Left colon (tissue), 2 donors: ENCODE results near the gene MPZL3. TPM values are rescaled to one million over a fixed set of nuclear protein-coding genes. Genes with fewer than 3 reads are reported as not detected.
"Not testable (repeated sequence)": the region's sequence is repeated elsewhere in the genome, so short reads cannot be mapped to it uniquely, and the experiment has no call there.

ENCODE experiments used
- ATAC-seq: fragments of 200-7000 bp; cut with Tn5 transposase; one replicate; pipeline ENCODE4 v1.9.1; 2020; ENCODE audit warnings: mild to moderate bottlenecking, moderate library complexity
- DNase-seq, 2 donors: peaks; one replicate each; pipeline ENCODE4 v3.0.0-alpha.2; 2020
- intact Hi-C, 2 donors: fragments of 100-400 bp; cut with DNase I in 1 of 2; cut with micrococcal nuclease in 1 of 2; formaldehyde crosslinking; loops; one replicate each; pipeline versions ENCODE4 v1.11.2 to v1.14.0; 2022; cut with DNase I, micrococcal nuclease
- total RNA-seq, 2 donors: library from RNA; stranded (reverse); fragmentation: NEBNext Ultra II Directional; extraction: Animal tissue kit (Norgen Biotek cat#: 25700); gene quantifications; one replicate each; pipeline ENCODE4 v1.2.1, GENCODE V29; 2021
- donor health status: DM: no; HTN: no; CAD: no.
- donor health status: DM: yes; HTN: yes; CAD: no.

The MPZL3 gene
- total RNA-seq, 2 donors from 2014 or later, result 6.3 to 12.8 TPM

DNA sequence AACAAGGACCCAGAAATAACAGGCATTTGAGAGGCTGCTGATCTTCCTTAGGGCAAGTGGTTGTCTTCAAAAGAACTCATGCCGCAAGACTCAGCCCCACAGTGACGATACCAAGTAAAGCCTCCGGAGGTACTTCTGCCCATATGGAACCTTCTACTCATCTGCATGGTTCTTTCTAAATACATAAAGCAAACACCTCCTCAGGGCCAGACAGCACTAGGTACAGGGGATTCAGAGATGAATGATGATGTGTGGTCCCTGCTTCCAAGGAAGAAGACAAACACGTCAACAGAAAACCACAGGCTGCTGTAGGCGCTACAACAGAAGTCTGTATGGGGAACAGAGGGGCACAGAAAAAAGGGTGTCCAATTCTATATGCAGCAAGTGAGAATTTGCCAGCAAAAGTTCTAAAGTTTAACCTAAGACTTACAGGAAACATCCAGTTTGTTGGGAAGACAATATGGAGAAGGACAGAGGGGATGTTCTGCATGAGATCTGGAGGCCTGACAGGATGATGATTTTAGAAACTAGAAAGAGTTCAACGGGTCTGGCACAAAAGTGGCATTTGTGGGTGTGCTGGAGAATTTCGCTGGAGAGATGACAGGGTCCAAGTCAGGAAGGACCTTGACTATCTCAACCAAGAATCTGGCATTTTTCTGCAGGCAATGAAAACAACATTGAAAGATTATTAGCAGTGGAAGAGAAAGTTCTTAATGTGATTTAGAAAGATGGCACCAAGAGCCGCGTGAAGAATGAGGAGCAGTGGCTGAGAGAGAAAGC is 51.1 kb downstream of the MPZL3 start:
- no peak for ATAC-seq
- no peak for DNase-seq
- intact Hi-C loops, result no loop called here

DNA sequence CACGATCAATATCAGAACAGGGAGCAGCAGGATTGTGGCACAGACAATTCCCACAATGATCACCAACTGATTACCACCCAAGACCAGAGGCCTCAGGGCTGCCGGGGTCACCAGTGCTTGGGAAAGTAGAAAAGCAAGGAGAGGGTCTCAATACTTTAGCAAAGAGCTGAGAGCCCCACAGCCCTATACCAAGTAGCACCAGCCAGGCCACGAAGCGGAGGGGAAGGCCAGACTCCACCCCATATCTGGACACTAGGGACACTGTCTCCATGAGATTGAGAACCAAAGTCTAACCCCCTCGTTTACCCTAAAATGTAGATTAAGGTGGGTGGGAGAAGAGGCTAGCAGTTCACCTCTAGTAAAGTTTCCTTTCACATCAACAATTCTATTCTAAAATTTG is 51.7 kb downstream of the MPZL3 start:
- intact Hi-C loops, result no loop called here
- no peak for DNase-seq
- no peak for ATAC-seq

DNA sequence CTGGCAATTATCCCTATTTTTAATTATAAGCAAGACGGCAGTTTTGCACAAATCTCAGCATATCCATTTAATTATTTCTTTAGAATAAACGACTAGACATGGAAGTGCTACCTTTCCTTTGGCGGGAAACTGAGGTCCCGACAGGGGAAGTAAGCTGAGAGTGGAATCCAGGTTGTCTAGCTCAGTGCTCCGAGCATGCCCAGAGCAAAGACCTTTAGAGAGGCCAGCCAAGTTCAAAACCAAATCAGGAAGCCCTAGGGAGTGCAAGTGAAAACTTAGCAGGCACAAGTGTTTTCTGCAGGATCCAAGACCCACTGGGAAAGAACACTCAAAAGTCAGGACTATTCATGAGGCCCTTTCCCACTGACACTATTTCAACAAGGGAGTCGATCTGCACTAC is 53.0 kb downstream of the MPZL3 start:
- ATAC-seq (no peak), DNase-seq (no peak)
- intact Hi-C loops, result loop anchor here in 1 of 2 donors (5.0 to 10.0 kb wide), 3 partner anchors 93 to 286 kb away; partner anchors contain the start of gene UBE4A

DNA sequence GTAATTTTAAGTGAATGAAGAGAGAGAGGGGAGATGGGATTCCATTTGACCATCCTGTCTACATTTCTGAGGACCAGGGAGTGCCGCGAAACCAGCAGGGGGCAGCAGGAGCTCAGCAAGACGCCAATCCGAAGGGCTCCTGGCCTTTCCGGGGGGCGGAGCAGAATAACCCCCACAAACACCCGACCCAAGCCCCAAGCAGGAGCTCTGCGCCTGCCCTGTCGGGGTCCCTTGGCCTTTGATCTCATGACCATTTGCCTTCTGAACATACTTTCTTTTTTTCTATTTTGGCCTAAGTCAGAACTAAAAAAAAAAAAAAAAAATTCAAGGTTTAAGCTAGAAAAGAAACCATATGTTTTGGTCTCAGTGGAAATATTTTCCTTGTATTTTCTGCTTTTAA is 53.8 kb downstream of the MPZL3 start:
- ATAC-seq (peak; percentile 33), DNase-seq (peak; percentile 75 to 91)
- intact Hi-C loops, result loop anchor here in 1 of 2 donors (5.0 to 10.0 kb wide), 3 partner anchors 94 to 286 kb away; partner anchors contain the start of gene UBE4A

DNA sequence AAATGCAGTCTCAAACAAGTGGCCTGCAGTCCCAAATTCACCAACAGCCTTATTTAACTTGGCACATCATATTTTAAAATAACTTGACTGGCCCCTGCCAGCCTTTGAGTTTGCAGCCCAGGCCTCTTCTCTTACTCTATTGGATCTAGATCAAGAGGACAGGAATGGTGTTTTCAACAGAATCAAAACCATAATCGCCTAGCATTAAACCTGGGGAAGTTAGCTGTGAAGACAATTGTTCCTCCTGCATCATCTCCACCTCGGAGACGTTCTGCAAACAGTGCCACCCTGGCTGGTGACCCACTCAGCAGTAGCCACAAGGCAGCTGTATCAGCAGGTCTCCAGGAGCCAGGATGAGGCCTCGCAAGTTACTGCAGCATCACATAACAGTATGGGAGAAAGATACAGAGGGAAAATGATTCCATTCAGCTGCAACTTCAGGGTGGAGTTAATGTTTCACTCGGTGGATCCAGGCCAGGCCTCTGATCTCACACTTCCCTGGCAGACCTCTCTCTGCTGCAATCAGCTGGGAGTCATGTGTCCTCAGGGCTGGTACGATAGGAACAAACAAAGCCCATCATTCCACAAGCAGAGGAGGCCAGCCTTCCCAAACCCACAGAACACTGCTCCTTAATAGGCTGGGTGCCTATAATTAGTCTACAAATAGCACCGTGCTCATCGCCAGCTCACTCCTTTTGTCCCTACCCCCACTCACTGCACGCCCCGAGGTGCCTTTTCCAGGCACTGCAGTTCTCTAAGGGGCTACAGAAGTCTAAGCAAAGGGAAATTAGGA is 57.1 kb downstream of the MPZL3 start:
- ATAC-seq (peak; percentile 98), DNase-seq (peak; percentile 81 to 86)
- intact Hi-C loops, result loop anchor here in 1 of 2 donors (5.0 to 10.0 kb wide), 3 partner anchors 97 to 290 kb away; partner anchors contain the start of gene UBE4A

DNA sequence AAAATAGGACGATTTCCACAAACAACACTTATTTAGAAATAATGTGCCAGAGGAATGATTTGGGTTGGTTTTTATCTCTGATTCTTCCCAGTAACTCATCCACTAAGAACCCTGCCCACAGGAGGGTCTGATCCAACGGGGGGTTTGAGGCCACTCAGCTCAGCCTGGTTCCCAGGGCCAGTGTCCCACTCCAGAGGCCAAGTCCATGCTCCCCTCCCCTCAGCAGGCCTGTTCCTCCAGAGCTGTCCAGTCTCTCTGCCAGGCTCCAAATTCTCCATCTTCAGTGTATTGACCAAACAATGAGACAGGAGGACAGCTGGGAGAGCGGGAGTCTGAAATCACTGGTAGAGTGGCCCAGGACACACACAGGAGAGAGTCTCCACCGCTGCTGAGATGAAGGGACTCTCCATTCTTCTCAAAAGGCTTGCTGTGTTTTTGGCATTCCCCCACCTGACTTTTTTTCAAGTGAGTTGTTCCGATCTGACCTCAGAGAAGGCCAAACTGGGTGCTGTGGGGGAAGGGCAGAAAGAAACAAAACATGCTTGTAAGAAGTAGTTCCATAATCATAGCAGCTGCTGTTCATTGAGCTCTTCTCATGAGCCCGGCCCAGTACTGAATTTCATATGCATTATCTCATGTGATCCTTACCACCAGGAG is 58.1 kb downstream of the MPZL3 start:
- DNase-seq (no peak), ATAC-seq (no peak)
- intact Hi-C loops, result loop anchor here in 1 of 2 donors (10.0 kb wide), 2 partner anchors 161 to 291 kb away; partner anchors contain the start of gene UBE4A

DNA sequence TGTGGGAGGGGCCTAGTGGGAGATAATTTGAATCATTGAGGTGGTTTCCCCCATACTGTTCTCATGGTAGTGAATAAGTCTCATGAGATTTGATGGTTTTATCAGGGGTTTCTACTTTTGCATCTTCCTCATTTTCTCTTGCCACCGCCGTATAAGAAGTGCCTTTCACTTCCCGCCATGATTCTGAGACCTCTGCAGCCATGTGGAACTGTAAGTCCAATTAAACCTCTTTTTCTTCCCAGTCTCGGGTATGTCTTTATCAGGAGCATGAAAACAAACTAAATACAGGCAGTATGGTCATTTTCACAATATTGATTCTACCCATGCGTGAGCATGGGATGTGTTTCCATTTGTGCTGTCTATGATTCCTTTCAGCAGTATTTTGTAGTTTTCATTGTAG is 59.3 kb downstream of the MPZL3 start:
- intact Hi-C loops, result loop anchor here in 1 of 2 donors (10.0 kb wide), 2 partner anchors 162 to 292 kb away; partner anchors contain the start of gene UBE4A
- not testable (repeated sequence) for ATAC-seq, DNase-seq

DNA sequence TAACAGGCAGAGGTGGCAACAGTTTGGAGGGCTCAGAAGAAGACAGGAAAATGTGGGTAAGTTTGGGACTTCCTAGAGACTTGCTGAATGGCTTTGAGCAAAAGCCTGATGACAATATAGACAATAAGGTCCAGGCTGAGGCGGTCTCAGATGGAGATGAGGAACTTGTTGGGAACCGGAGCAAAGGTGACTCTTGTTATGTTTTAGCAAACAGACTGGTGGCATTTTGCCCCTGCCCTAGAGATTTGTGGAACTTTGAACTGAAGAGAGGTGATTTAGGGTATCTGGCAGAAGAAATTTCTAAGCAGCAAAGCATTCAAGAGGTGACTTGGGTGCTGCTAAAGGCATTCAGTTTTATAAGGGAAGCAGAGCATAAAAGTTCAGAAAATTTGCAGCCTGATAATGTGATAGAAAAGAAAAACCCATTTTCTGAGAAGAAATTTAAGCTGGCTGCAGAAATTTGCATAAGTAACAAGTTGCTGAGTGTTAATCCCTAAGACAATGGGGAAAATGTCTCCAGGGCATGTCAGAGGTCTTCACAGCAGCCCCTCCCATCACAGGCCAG is 61.1 kb downstream of the MPZL3 start:
- not testable (repeated sequence) for DNase-seq, ATAC-seq
- intact Hi-C loops, result loop anchor here in 1 of 2 donors (10.0 kb wide), 2 partner anchors 164 to 294 kb away; partner anchors contain the start of gene UBE4A

DNA sequence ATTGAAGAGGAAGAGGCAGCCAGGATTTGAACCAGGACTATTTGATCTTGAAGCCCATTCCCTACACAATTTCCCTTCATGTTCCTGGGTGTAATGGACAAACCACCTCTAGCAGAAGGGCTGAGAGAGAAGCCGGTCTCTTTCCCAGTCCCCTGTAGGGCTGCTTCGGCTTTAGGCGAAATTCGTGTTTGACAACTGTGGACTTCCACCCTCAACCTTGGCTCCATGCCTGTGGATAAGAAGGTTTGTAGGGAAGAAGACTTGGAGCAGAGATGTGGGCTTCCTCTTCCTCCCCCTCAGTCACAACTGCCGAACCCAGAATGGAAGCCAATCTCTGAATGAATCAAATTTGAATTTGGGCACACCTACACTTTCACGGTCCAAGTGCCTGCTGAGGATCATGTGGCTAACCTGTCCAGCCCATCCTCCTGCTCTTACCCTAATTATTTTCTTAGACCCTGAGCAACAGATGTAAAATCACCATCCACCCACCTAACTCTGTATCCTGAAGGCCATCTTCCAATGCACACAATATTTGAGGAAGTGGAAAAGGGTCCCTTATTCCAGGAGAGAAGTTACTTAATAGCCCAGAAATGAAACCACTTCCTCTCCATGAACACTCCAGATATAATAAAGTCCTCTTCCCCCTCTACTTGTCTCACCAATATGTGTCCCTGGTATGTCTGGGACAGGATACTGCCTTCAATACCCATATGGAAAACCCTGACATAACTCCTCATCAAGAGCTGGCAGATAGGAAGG is 65.6 kb downstream of the MPZL3 start:
- DNase-seq (no peak), ATAC-seq (peak; percentile 51)
- intact Hi-C loops, result no loop called here

DNA sequence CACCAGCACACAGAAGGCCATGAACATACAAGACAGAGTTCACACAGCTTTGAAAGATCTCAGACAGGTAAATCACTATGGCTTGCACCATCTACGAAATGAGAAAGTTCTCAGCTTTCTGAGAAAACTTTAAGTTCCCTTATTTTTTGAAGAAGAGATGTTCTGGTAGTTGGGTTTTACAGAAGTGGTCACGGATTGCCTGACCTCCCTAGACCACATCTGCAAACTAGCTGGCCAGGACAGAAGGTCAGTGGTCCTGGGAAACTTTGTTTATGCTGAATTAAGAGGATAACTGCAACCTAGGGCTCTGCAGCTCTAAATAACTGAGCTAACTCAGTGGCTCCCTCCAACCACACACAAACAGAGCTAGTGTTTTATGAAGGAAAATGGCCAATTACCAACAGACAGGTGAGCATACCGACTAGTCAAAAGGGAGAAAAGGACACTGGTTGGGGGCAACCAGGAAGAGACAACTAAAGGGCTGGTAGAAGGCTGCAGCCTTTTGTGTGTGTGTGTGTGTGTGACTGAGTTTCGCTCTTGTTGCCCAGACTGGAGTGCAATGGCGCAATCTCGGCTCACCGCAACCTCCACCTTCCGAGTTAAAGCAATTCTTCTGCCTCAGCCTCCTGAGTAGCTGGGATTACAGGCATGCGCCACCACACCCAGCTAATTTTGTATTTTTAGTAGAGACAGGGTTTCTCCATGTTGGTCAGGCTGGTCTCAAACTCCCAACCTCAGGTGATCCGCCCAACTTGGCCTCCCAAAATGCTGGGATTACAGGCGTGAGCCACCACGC is 67.2 kb downstream of the MPZL3 start:
- ATAC-seq (no peak), DNase-seq (no peak)
- intact Hi-C loops, result no loop called here

DNA sequence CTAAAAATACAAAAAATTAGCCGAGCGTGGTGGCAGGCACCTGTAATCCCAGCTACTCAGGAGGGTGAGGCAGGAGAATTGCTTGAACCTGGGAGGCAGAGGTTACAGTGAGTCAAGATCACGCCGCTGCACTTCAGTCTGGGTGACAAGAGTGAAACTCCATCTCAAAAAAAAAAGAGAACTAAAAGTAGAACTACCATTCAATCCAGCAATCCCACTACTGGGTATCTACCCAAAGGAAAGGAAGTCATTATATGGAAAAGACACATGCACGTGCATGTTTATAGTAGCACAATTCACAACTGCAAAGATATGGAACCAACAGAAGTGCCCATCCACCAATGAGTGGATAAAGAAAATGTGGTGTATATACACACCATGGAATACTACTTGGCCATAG is 68.5 kb downstream of the MPZL3 start:
- DNase-seq, ATAC-seq, intact Hi-C loops: not testable (repeated sequence)

DNA sequence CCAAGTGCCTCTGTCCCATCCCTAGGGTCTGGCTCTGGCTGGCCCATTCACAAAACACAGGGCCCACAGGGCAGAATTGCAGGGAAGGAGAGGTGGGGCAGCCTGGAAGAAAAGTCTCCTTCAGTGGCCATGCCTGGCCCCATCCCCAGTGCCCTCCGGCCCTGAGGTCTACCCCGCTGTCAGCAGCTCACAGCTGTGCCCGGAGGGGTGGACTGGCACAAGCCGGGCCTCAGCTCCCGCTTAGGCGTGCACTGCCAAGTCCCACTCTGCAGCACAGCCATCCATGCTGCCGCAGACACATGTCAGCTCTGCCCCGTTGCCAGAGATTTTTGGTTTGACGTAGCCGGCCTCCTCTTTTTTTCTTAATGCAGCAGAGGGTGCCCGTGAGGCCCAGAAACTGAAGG is 71.9 kb downstream of the MPZL3 start:
- DNase-seq, result peak in 1 of 2 donors; percentile 47
- intact Hi-C loops, result no loop called here
- peak; percentile 13 for ATAC-seq

DNA sequence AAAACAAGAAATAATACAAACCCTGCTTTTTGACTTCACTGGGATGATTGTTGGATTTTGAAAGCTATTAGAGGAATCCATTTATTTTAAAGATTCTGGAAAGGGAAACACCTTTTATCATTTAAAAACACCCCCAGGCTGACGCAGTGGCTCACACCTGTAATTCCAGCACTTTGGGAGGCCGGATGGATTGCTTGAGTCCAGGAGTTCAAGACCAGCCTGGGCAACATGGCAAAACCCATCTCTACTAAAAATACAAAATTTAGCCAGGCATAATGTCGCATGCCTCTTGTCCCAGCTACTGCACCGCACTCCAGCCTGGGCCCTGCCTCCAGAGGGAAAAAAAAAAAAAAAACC is 75.4 kb downstream of the MPZL3 start:
- intact Hi-C loops, result no loop called here
- ATAC-seq (no peak), DNase-seq (no peak)
